HEK293T (cell line): ENCODE data around the gene NUDC.

ENCODE experiments used
- CTCF ChIA-PET: fragments of 350-600 bp; formaldehyde crosslinking; extraction: SDS; loops from one replicate; lab custom pipeline; 2021; ENCODE audit warnings: antibody characterized with exemption, inconsistent platforms; lab: Yijun Ruan, JAX
- POLR2A ChIA-PET: fragments of 350-600 bp; formaldehyde crosslinking; extraction: SDS; loops from one replicate; lab custom pipeline; 2020; ENCODE audit warnings: antibody characterized with exemption, inconsistent platforms; lab: Yijun Ruan, JAX
- DNase-seq: peaks from one replicate; pipeline ENCODE4 v3.0.0; 2012; ENCODE audit warnings: mixed read lengths; ENCODE audit errors: extremely low spot score
- ARNT ChIP-seq: fragments of 450-650 bp; IDR thresholded peaks from 2 replicates; pipeline ENCODE4 v1.6.1; 2017; ENCODE audit warnings: mild to moderate bottlenecking
- BHLHE40 ChIP-seq: fragments of 450-650 bp; IDR thresholded peaks from 2 replicates; pipeline ENCODE4 v1.6.1; 2016; ENCODE audit warnings: mild to moderate bottlenecking, moderate library complexity, borderline replicate concordance
- CTBP1 ChIP-seq: fragments of 450-650 bp; IDR thresholded peaks from 2 replicates; pipeline ENCODE4 v1.6.1; 2016; ENCODE audit warnings: borderline replicate concordance
- ELF4 ChIP-seq: fragments of 450-650 bp; IDR thresholded peaks from 2 replicates; pipeline ENCODE4 v1.6.1; 2017; ENCODE audit warnings: antibody characterized with exemption
- FOXA1 ChIP-seq: fragments of 450-650 bp; IDR thresholded peaks from 2 replicates; pipeline ENCODE4 v1.6.1; 2016; ENCODE audit warnings: mild to moderate bottlenecking
- FOXK2 ChIP-seq: fragments of 450-650 bp; IDR thresholded peaks from 2 replicates; pipeline ENCODE4 v1.6.1; 2016; ENCODE audit warnings: mild to moderate bottlenecking
- FOXM1 ChIP-seq: fragments of 450-650 bp; IDR thresholded peaks from 2 replicates; pipeline ENCODE4 v1.6.1; 2017; ENCODE audit warnings: mild to moderate bottlenecking, borderline replicate concordance
- HDGF ChIP-seq: fragments of 450-650 bp; IDR thresholded peaks from 2 replicates; pipeline ENCODE4 v1.6.1; 2017; ENCODE audit warnings: antibody characterized with exemption, borderline replicate concordance
- L3MBTL2 ChIP-seq: fragments of 450-650 bp; conservative IDR thresholded peaks from 2 replicates; pipeline ENCODE4 v1.6.1; 2016; ENCODE audit warnings: mild to moderate bottlenecking
- LEF1 ChIP-seq: fragments of 450-650 bp; IDR thresholded peaks from 2 replicates; pipeline ENCODE4 v1.6.1; 2017; ENCODE audit warnings: mild to moderate bottlenecking, borderline replicate concordance
- NFRKB ChIP-seq: fragments of 450-650 bp; IDR thresholded peaks from 2 replicates; pipeline ENCODE4 v1.6.1; 2016; ENCODE audit warnings: mild to moderate bottlenecking, moderate library complexity
- SP1 ChIP-seq: fragments of 450-650 bp; IDR thresholded peaks from 2 replicates; pipeline ENCODE4 v1.6.1; 2017
- SUZ12 ChIP-seq: fragments of 450-650 bp; IDR thresholded peaks from 2 replicates; pipeline ENCODE4 v1.6.1; 2016; ENCODE audit warnings: mild to moderate bottlenecking
- TARDBP ChIP-seq: fragments of 450-650 bp; IDR thresholded peaks from 2 replicates; pipeline ENCODE4 v1.6.1; 2016
- ZNF384 ChIP-seq: fragments of 450-650 bp; IDR thresholded peaks from 2 replicates; pipeline ENCODE4 v1.6.1; 2016
- TF ChIP-seq, protein P1 (sequence below): fragments of 450-650 bp; IDR thresholded peaks from 2 replicates; pipeline ENCODE4 v1.6.1; 2016

NUDC gene

DNA sequence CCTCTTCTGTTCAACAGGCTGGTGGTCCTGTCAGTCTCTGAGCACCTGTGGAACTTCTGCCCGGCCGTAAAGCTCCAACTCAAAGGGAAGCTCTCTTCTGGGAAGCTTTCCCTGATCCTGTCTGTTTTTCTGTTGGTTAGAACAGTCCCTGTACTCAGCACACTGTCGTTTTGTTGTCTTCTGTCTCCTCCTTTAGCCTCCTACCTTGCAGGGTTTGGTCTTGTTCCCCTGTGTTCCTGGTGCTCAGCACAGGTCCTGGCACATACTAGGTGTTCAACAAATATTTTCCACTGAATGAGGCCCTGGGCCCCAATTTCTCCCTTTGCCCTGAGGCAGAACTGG is 39.1 kb downstream of the NUDC start:
- TF ChIP-seq NFRKB (no peak), HDGF (no peak), LEF1 (no peak), SUZ12 (no peak), L3MBTL2 (no peak), CTBP1 (no peak), ZNF384 (no peak), ELF4 (no peak), ARNT (no peak), FOXM1 (no peak), SP1 (no peak), FOXA1 (no peak)
- TF ChIP-seq, protein P1, sequence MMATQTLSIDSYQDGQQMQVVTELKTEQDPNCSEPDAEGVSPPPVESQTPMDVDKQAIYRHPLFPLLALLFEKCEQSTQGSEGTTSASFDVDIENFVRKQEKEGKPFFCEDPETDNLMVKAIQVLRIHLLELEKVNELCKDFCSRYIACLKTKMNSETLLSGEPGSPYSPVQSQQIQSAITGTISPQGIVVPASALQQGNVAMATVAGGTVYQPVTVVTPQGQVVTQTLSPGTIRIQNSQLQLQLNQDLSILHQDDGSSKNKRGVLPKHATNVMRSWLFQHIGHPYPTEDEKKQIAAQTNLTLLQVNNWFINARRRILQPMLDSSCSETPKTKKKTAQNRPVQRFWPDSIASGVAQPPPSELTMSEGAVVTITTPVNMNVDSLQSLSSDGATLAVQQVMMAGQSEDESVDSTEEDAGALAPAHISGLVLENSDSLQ, result no peak
- CTCF ChIA-PET, result interaction anchor here (0.6 kb wide), 1 partner anchor 251 kb away, joined by 3 read pairs; no protein-coding TSS in a partner anchor
- POLR2A ChIA-PET, result interaction anchor here (1.1 kb wide), 1 partner anchor 14 kb away, joined by 3 read pairs; no protein-coding TSS in a partner anchor
- DNase-seq, result no peak

- POLR2A ChIA-PET, result no interaction called here
- CTCF ChIA-PET, result no interaction called here
These were observed 40.3 kb downstream of the NUDC start for GRCh38 chr1:26961826-26962225.

DNA sequence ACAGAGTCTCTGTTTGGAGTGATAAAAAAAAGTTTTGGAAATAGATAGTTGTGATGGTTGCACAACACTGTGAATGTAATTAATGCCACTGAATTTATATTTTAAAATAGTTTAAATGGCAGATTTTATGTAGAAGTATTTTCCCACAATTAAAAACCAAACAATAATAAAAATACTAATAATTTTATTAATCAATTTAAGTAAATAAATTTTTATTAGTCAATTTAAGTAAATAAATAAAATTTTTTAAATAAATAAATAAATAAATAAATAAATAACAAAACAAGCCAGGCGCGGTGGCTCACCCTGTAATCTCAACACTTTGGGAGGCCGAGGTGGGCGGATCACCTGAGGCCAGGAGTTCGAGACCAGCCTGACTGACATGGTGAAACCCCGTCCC is 43.7 kb downstream of the NUDC start:
- DNase-seq, result no peak
- TF ChIP-seq CTBP1 (no peak), FOXK2 (no peak), ZNF384 (no peak), TARDBP (no peak), L3MBTL2 (no peak), FOXM1 (no peak), LEF1 (no peak), ARNT (no peak), NFRKB (no peak), ELF4 (no peak), SP1 (no peak), SUZ12 (no peak), BHLHE40 (no peak), FOXA1 (no peak), HDGF (no peak)
- TF ChIP-seq, protein P1, result no peak
- CTCF ChIA-PET, result no interaction called here
- POLR2A ChIA-PET, result no interaction called here

More at GRCh38 chr1:26961826-26962225, 40.3 kb downstream of the NUDC start:
- TF ChIP-seq FOXM1, result no peak
- TF ChIP-seq HDGF, result no peak
- TF ChIP-seq CTBP1, result no peak
- TF ChIP-seq, protein P1, result no peak
- TF ChIP-seq ELF4, result no peak
- TF ChIP-seq TARDBP, result no peak
- no peak for DNase-seq

- no peak for DNase-seq
- TF ChIP-seq NFRKB (no peak), LEF1 (no peak), HDGF (no peak), SP1 (no peak), ARNT (no peak), FOXA1 (no peak), ZNF384 (no peak), FOXK2 (no peak), FOXM1 (no peak), TARDBP (no peak), L3MBTL2 (no peak), CTBP1 (no peak), BHLHE40 (no peak), SUZ12 (no peak), ELF4 (no peak)
- TF ChIP-seq, protein P1, result no peak
- ChIA-PET POLR2A (no interaction called here), CTCF (interaction anchor here (0.6 kb wide), 1 partner anchor 382 kb away, joined by 3 read pairs; no protein-coding TSS in a partner anchor)
These were observed 44.1 kb downstream of the NUDC start for GRCh38 chr1:26965628-26966027.

DNA sequence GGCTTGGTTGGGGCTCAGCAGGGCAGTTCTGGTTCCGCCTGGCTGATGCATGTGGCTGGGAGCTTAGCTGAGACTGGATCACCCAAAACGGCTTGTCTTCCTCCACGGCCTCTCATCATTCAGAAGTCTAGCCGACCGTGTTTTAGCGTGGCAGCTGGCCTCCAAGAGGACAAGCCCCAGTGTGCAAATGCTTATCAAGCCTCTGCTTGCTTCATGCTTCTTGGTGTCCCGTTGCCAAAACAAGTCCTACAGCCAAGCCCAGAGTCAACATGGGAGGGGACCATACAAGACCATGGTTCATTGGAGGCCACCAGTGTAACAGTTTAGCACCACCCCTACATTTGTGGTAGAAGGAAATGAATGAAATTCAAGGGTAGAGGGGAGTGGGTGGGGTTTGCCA is 49.3 kb downstream of the NUDC start:
- CTCF ChIA-PET, result no interaction called here
- POLR2A ChIA-PET, result no interaction called here
- DNase-seq, result no peak
- no peak for TF ChIP-seq LEF1

DNA sequence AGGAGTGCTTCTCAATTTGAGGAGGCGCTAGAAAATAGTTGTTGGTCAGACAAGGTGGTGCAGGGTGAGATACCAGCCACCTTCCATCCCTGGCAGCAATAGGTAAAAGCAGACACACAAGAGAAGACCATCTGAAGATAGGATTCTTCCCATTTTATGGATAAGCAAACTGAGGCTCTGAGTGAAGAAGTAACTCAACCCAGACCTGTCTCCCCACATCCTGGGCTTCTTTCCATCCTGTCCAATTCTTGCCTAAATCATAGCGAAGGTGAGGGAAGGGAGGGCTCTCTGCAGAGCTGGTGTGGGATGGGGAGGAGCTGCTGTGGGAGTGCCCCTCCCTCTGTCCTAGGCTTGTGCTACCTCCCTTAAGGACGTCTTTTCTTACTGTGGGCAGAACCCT is 50.0 kb downstream of the NUDC start:
- POLR2A ChIA-PET, result no interaction called here
- TF ChIP-seq TARDBP (no peak), ELF4 (no peak), ZNF384 (no peak), SUZ12 (no peak), SP1 (no peak), HDGF (no peak), CTBP1 (no peak), FOXM1 (no peak), FOXA1 (no peak), LEF1 (no peak), FOXK2 (no peak)
- TF ChIP-seq, protein P1, result no peak
- DNase-seq, result no peak
- CTCF ChIA-PET, result no interaction called here
